NCI-H1694 treated with DMSO at 0.1 percent for 48 hours (cell line): ENCODE data around the gene TAAR2.
"Not testable (repeated sequence)": the region's sequence is repeated elsewhere in the genome, so short reads cannot be mapped to it uniquely, and the experiment has no call there.

Source experiments
- DNase-seq: peaks from one replicate; lab custom pipeline; 2025; lab: John Stamatoyannopoulos, UW

TAAR2 gene

GRCh38 chr6:132624175-132624574 is at the start of gene TAAR2:
TAAR2 (minus strand) TSS chr6:132624275; CDS start chr6:132624275, 0 bp downstream.
- DNase-seq: no peak

GRCh38 chr6:132673376-132674094 is 49.5 kb upstream of the TAAR2 start:
- DNase-seq: no peak

GRCh38 chr6:132671295-132671694 is 47.2 kb upstream of the TAAR2 start:
- DNase-seq: no peak

GRCh38 chr6:132669690-132670291 is 45.7 kb upstream of the TAAR2 start:
- no peak for DNase-seq

GRCh38 chr6:132666118-132666517 is 42.0 kb upstream of the TAAR2 start:
- no peak for DNase-seq

- DNase-seq: no peak
Observed at GRCh38 chr6:132664309-132665034, 40.4 kb upstream of the TAAR2 start.

GRCh38 chr6:132663661-132664060 is 39.6 kb upstream of the TAAR2 start:
- no peak for DNase-seq

GRCh38 chr6:132661906-132662305 is 37.8 kb upstream of the TAAR2 start:
- DNase-seq: no peak

- no peak for DNase-seq
Observed at GRCh38 chr6:132659082-132659481, 35.0 kb upstream of the TAAR2 start, which contains the start of gene TAAR1. TAAR1 (minus strand) TSS chr6:132659182; CDS start chr6:132646003, 13,179 bp downstream.

GRCh38 chr6:132651062-132651461 is 27.0 kb upstream of the TAAR2 start:
- DNase-seq: no peak

- no peak for DNase-seq
Observed at GRCh38 chr6:132650429-132650828, 26.4 kb upstream of the TAAR2 start.

- no peak for DNase-seq
Observed at GRCh38 chr6:132648828-132649227, 24.8 kb upstream of the TAAR2 start.

GRCh38 chr6:132648356-132648755 is 24.3 kb upstream of the TAAR2 start:
- no peak for DNase-seq

GRCh38 chr6:132643547-132643946 is 19.5 kb upstream of the TAAR2 start:
- DNase-seq: no peak

- DNase-seq: not testable (repeated sequence)
Observed at GRCh38 chr6:132637135-132637534, 13.1 kb upstream of the TAAR2 start.

- not testable (repeated sequence) for DNase-seq
Observed at GRCh38 chr6:132635906-132636305, 11.8 kb upstream of the TAAR2 start.

- not testable (repeated sequence) for DNase-seq
Observed at GRCh38 chr6:132635288-132635687, 11.2 kb upstream of the TAAR2 start.

GRCh38 chr6:132634796-132635195 is 10.7 kb upstream of the TAAR2 start:
- DNase-seq: no peak

GRCh38 chr6:132633362-132633761 is 9.3 kb upstream of the TAAR2 start:
- DNase-seq: no peak

- DNase-seq: no peak
Observed at GRCh38 chr6:132623106-132623845, 799 bp downstream of the TAAR2 start.

GRCh38 chr6:132616677-132617076 is 7.4 kb downstream of the TAAR2 start:
- DNase-seq: no peak

- no peak for DNase-seq
Observed at GRCh38 chr6:132614554-132614953, 9.5 kb downstream of the TAAR2 start.
